ENCODE results near the gene ACACB.
A peak's percentile ranks its signal among the peaks of the same experiment; 100 is the strongest.

Gene ACACB

DNA sequence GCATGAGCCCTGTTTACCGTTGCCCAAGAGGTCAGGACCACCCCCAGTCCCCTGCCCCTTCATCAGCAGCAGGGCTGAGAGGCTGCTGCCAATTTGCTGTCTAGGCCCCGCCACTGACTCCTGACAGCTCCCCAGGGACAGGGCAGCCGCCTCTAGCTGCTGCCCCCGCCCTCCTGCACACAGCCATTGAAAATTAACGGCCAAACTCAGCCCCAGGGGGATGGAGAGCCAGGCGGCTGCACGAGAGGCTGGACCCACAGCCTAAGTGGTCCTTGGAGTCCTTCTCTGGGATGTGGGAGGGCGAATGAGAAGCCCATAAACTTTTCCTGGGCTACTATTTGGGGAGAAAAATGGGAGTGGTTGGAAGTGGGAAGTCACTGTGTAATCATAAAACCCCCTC is 188.1 kb downstream of the ACACB start:
- Histone ChIP-seq H3K27me3 (ENCODE audit: control insufficient read depth, insufficient read depth, low read length, poor library complexity, severe bottlenecking) (peaks cover 38% of the 10 kb centered on the region), H3K9me3 (ENCODE audit: control insufficient read depth, low read length) (no peaks in the 10 kb centered on the region), H3K4me3 (ENCODE audit: insufficient read depth, low read depth, low read length) (no peak overlapping the region), H3K27ac (ENCODE audit: insufficient read depth, low read depth, low read length, poor library complexity, severe bottlenecking) (no peak overlapping the region), H3K36me3 (ENCODE audit: control insufficient read depth, insufficient read depth, low read length) (no peaks in the 10 kb centered on the region), H3K4me1 (ENCODE audit: control insufficient read depth, insufficient read depth, low read length) (peaks cover 3% of the 10 kb centered on the region)
- 59 to 64% methylated on average over 8 of the region's 8 CpGs for WGBS, 2 experiments

DNA sequence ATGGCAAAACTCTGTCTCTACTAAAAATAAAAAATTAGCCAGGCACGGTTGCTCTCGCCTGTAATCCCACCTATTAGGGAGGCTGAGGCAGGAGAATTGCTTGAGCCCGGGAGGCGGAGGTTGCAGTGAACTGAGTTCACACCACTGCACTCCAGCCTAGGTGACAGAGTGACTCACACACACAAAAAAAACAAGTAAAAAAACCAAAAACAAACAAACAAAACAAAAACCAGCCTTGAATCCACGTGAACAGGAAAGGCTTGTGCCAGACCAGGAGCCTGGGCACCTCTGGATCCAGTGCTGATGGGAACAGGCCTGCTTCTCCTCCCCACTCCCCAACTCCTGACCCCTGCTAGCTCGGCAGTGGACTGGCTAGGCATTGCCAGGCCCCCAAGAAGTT is 189.2 kb downstream of the ACACB start:
- Histone ChIP-seq H3K4me3 (ENCODE audit: insufficient read depth, low read depth, low read length) (no peak overlapping the region), H3K27ac (ENCODE audit: insufficient read depth, low read depth, low read length, poor library complexity, severe bottlenecking) (no peak overlapping the region), H3K9me3 (ENCODE audit: control insufficient read depth, low read length) (no peaks in the 10 kb centered on the region), H3K4me1 (ENCODE audit: control insufficient read depth, insufficient read depth, low read length) (peaks cover 8% of the 10 kb centered on the region), H3K36me3 (ENCODE audit: control insufficient read depth, insufficient read depth, low read length) (no peaks in the 10 kb centered on the region), H3K27me3 (ENCODE audit: control insufficient read depth, insufficient read depth, low read length, poor library complexity, severe bottlenecking) (peaks cover 48% of the 10 kb centered on the region)
- WGBS, 2 experiments: 84 to 86% methylated on average over 6 of the region's 6 CpGs

DNA sequence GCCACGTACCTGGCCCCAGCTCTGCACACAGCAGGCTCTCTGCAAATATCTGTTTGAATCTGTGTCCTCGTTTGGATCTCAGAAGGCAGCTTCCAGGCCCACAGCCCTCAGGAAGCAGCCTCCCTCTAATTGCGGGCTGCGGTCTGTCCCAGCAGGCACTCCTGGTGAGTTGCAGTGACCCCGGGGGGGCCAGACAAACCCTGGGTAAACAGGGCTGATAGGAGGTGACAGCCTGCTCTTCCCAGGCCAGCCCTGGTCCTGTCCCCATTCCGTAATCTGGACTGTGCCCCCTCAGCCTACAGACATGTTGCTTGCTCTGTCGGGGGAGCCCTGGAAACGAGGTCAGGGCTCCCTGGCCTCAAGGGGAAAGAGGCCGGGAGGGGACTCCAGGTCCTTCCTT is 190.7 kb downstream of the ACACB start:
- 57 to 62% methylated on average over 9 of the region's 9 CpGs for WGBS, 2 experiments
- no peaks in the 10 kb centered on the region for H3K9me3 ChIP-seq (ENCODE audit: control insufficient read depth, low read length)

DNA sequence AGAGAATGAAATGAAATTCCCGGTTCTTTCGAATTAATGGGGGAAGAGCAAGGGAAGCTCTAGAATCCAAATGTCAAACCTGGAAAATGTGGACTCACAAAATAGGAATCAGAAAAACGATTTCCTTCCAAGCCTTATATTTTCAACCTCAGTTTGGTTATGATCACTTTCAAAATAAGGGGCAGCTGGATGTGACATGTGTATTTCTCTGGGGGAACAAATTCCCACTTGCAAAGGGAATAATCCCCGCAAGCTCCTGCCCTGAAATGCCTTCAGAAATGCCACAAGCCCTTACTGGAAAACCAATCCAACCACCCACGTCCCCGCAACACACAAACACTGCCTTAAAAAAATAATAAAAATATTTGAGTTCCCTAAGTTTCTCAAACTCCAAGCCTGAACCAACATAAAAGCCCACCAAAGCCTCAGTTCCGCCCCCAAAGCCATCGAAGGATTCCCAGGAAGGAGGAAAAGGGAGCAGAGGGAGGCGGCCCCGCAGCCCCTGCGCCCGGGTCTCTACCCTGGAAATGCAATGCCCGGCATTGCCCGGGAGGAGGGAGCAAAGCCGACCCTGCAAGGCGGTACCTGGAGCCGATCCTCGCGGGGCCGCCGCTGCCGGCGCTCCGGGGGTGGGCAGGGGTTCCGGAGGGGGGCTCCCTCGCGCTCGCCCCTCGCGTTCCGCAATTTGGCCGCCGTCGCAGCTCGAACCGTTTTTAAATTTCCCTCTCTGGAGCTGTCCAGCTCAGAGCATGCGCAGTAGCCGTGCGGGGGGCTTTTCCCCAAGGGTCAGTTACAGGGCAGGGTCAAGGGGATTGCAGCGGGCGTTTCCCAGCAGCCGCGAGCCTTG is 192.4 kb downstream of the ACACB start, which contains the start of gene FOXN4:
Gene FOXN4, minus strand, starts transcription at position 751 of the 847 bp plus-strand sequence. CDS start 963 bp downstream, outside the sequence.
- no peaks in the 10 kb centered on the region for H3K9me3 ChIP-seq (ENCODE audit: control insufficient read depth, low read length)
- H3K27me3 ChIP-seq (ENCODE audit: control insufficient read depth, insufficient read depth, low read length, poor library complexity, severe bottlenecking): peaks cover 76% of the 10 kb centered on the region
- peak within 1 kb of the TSS; percentile 25 for H3K4me3 ChIP-seq (ENCODE audit: insufficient read depth, low read depth, low read length)
- peaks cover 8% of the 10 kb centered on the region for H3K4me1 ChIP-seq (ENCODE audit: control insufficient read depth, insufficient read depth, low read length)
- 8% methylated on average over 40 to 43 of the region's 43 CpGs for WGBS, 2 experiments
- H3K36me3 ChIP-seq (ENCODE audit: control insufficient read depth, insufficient read depth, low read length): no peaks in the 10 kb centered on the region
- no peak within 1 kb of the TSS for H3K27ac ChIP-seq (ENCODE audit: insufficient read depth, low read depth, low read length, poor library complexity, severe bottlenecking)

More for the DNA sequence above, 190.7 kb downstream of the ACACB start:
- Histone ChIP-seq H3K27ac (ENCODE audit: insufficient read depth, low read depth, low read length, poor library complexity, severe bottlenecking) (no peak overlapping the region), H3K4me3 (ENCODE audit: insufficient read depth, low read depth, low read length) (no peak overlapping the region), H3K27me3 (ENCODE audit: control insufficient read depth, insufficient read depth, low read length, poor library complexity, severe bottlenecking) (peaks cover 63% of the 10 kb centered on the region), H3K36me3 (ENCODE audit: control insufficient read depth, insufficient read depth, low read length) (no peaks in the 10 kb centered on the region), H3K4me1 (ENCODE audit: control insufficient read depth, insufficient read depth, low read length) (peaks cover 8% of the 10 kb centered on the region)

DNA sequence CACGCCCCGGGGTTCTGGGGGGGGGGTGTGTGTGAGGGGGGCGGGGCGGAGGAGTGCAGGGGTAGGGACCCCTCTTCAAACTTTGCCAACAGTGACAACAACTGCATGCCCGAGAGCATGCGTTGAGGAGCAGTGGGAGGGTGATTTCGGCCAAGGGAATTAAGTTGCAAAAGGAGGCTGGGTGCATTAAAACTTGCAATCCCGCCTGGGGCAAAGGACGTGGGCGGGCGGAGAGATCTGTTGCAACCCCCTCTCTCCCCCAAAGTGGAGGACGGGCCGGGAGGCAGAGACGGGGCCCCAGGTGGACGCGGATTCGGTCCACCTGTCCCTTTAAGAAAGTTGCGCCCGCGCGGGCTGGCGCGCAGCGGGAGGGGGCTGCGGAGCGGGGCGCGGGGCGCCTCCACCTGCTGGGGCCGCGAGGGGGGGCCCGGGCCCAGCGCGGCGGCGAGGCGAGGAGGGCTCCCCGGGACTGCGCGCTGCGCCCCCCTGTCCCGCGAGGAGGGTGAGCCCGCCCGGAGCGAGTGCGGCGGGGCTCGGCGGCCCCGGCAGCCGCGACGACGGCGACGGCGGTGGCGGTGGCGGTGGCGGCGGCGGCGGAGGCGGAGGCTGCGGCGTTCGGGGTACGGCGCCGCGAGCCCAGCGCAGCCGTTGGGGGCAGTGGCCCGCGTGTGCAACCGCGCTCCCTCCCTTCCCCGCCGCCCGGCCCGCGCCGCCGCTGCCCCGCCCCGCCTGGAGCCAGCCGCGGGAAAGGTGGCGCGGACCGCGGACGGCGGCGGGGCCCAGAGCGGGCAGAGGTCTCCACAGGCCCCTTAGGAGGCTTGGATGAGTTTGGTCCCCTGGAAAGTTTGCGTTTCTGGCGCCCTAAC is 193.2 kb downstream of the ACACB start:
- Histone ChIP-seq H3K36me3 (ENCODE audit: control insufficient read depth, insufficient read depth, low read length) (no peaks in the 10 kb centered on the region), H3K9me3 (ENCODE audit: control insufficient read depth, low read length) (no peaks in the 10 kb centered on the region), H3K27me3 (ENCODE audit: control insufficient read depth, insufficient read depth, low read length, poor library complexity, severe bottlenecking) (peaks cover 79% of the 10 kb centered on the region), H3K4me3 (ENCODE audit: insufficient read depth, low read depth, low read length) (peak overlapping the region; percentile 25), H3K4me1 (ENCODE audit: control insufficient read depth, insufficient read depth, low read length) (peaks cover 5% of the 10 kb centered on the region), H3K27ac (ENCODE audit: insufficient read depth, low read depth, low read length, poor library complexity, severe bottlenecking) (no peak overlapping the region)
- 1% methylated on average over 98 to 99 of the region's 99 CpGs for WGBS, 2 experiments

DNA sequence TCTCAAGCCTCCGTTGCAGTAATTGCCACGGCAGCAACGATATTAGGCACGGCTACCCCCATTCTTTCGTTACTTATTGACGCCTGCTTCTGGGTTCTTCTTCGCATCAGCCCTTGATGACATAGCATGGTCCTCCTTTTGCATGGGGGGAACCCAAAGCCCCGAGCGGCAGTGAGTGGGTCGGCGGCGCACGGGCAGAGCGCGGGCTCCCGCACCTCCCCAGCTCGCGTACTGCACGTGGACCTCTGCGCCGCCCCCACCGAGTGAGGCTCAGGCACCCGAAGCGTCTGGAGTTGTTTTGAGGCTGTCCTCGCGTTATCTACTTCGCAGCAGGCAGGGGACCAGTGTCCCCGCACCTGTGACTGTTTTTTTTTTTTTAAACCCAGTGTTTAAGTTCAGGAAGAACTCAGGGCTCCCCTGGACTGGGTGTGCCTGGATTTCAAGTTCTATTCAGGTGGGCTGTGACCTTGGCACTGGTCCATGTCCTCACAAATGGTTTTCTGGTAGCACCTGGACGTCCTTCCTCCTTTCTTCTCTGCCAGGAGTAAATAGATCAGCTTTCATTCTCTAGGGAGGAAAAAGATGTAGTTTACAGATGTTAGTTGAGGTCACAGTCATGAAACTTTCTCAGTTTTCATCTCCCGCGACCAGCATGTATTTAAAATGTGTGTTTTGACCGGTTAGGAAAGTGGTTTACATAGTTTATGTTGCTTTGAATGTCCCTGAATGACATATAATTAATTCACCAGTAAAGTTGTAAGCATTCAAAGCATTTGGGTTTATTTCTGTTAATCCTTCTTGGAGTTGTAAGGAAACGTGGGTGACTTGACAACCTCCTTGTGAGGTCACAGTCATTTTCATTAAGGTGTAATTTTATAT is 194.1 kb downstream of the ACACB start:
- H3K27me3 ChIP-seq (ENCODE audit: control insufficient read depth, insufficient read depth, low read length, poor library complexity, severe bottlenecking): peaks cover 80% of the 10 kb centered on the region
- no peak overlapping the region for H3K27ac ChIP-seq (ENCODE audit: insufficient read depth, low read depth, low read length, poor library complexity, severe bottlenecking)
- H3K36me3 ChIP-seq (ENCODE audit: control insufficient read depth, insufficient read depth, low read length): no peaks in the 10 kb centered on the region
- peaks cover 5% of the 10 kb centered on the region for H3K4me1 ChIP-seq (ENCODE audit: control insufficient read depth, insufficient read depth, low read length)
- H3K4me3 ChIP-seq (ENCODE audit: insufficient read depth, low read depth, low read length): peak overlapping the region; percentile 25
- 9% methylated on average over 33 of the region's 33 CpGs for WGBS, 2 experiments
- no peaks in the 10 kb centered on the region for H3K9me3 ChIP-seq (ENCODE audit: control insufficient read depth, low read length)

All from ectodermal cell (in vitro differentiated cells).